Psoas muscle (tissue), 8 donors: ENCODE measurements around the gene RTKN. TPM values are rescaled to one million over a fixed set of nuclear protein-coding genes. Genes with fewer than 3 reads are reported as not detected.

Source experiments
- ATAC-seq, 4 donors: fragments of 200-7000 bp; cut with Tn5 transposase; one replicate each; pipeline ENCODE4 v1.9.1; 2020; ENCODE audit warnings: moderate library complexity in 3 of 4, mild to moderate bottlenecking in 2 of 4
- DNase-seq, 2 donors: peaks; one replicate each; pipeline ENCODE4 v3.0.0-alpha.2; 2020
- H3K27ac ChIP-seq: fragments of 200-600 bp; one replicate; pipeline ENCODE4 v1.8.0; 2022
- H3K27me3 ChIP-seq, 3 donors: fragments of 200-600 bp in 1 of 3; one replicate each; pipeline versions ENCODE4 v1.6.1 to v1.8.0; 2013 to 2022; ENCODE audit warnings: low read length in 2 of 3, mild to moderate bottlenecking in 2 of 3, moderate library complexity in 1 of 3; ENCODE audit not compliant: insufficient read depth in 3 of 3
- H3K36me3 ChIP-seq, 2 donors: fragments of 200-600 bp in 1 of 2; one replicate each; pipeline versions ENCODE4 v1.6.1 to v1.8.0; 2013 to 2022; ENCODE audit warnings: low read depth in 1 of 2, mild to moderate bottlenecking in 1 of 2, moderate library complexity in 1 of 2; ENCODE audit not compliant: insufficient read depth in 1 of 2
- H3K4me1 ChIP-seq: fragments of 200-600 bp; one replicate; pipeline ENCODE4 v1.8.0; 2022
- H3K4me3 ChIP-seq: fragments of 200-600 bp; one replicate; pipeline ENCODE4 v1.8.0; 2022; ENCODE audit warnings: mild to moderate bottlenecking
- H3K9me3 ChIP-seq: fragments of 200-600 bp; one replicate; pipeline ENCODE4 v1.8.0; 2022
- WGBS, 3 donors: extraction: QIAGEN DNeasy Blood & Tissue Kit; methylation state at CpG; one replicate each; pipeline versions ENCODE4 v1.1.6 to v1.1.7; 2013; 5-methylcytosine and 5-hydroxymethylcytosine counted together
- intact Hi-C, 2 donors: fragments of 100-400 bp; cut with DNase I; formaldehyde crosslinking; loops; one replicate each; pipeline versions ENCODE4 v1.11.0 to v1.14.2; 2022
- polyA plus RNA-seq, 3 donors: library from polyadenylated mRNA; stranded (reverse); fragments of 200-250 nt; gene quantifications; one replicate each; pipeline ENCODE4 v1.2.3, GENCODE V29; 2013
- total RNA-seq, 4 donors: library from RNA; stranded (reverse); fragmentation: NEBNext Ultra II Directional in 2 of 4; extraction: Animal tissue kit (Norgen Biotek cat#: 25700) in 2 of 4; gene quantifications; one replicate each; pipeline versions ENCODE4 v1.2.1 to v1.2.4, GENCODE V29; 2021 to 2023
- TF ChIP-seq, protein P1 (sequence below): fragments of 200-600 bp; IDR thresholded peaks from one replicate; pipeline ENCODE4 v1.8.0; 2022; ENCODE audit warnings: antibody characterized with exemption
- donor health status: healthy with polysubstance abuse.
- donor health status: DM: no; HTN: no; CAD: no; lungs with moderate emphysema.
- donor health status: Bipolar disorder and iron deficiency.
- donor health status: healthy.
- donor health status: DM: yes; HTN: yes; CAD: no.
- donor health status: DM: no; HTN: no; CAD: no.
- donor health status: DM: no; HTN: no; CAD: no.
- donor health status: DM: yes; HTN: yes; CAD: no.

Gene RTKN
- total and polyA plus RNA-seq, 7 donors = 3.1 to 18.8 (median 7.8) TPM

DNA sequence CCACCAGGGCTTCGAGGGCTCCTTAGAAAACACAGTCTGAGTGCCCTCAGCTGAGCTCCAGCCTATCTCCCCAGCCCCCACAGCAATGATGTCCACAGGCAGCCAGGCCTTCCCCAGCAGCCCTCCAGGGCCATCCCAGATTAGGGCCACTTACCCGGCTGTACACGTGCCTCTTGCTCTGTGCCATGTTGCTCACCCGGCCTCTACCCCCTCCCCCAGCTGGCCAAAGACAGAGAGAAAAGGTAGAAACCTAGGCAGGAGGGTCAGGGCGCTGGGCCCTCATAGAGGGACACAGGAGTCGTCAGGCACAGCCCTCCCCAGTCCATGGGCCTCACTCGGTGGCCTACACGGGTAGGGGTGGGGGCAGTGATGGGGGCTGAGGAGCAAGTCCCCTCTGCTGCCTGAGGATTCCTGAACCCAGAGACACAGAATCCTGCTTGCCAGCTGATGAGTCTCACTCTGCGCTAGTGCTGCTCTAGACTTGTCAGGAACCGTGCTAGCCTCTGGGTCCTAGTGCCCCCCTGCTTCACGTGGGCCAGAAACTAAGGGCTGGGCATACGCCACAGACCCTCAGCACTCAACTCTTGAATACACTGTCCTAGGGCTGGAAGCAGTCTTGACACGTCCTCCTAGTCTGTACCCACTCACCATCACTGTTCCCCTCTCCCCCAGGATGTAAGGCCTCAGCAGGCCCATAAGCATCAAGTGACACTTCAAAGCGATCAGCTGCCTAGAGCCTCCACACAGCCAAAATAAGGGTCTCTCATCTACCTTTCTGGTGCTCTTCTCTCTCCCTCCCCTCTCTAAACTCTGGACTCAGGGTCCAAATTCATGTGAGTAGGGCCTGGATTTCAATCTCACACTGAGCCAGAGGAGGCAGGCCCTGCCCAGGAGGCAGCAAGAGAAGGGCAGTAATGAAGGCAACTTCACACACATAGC, 61.6 kb downstream of the RTKN start, which contains the start of gene DCTN1:
DCTN1 (minus strand) TSS at position 461 of the 939 bp plus-strand sequence; CDS start at position 187, 274 bp downstream.
- WGBS, 3 donors = 23 to 35% (median 24%) methylated on average over 14 of the region's 14 CpGs
- DNase-seq (peak; percentile 46 to 68), ATAC-seq (peak; percentile 64 to 89 (median 82))
- H3K27me3 ChIP-seq = no peaks in the 10 kb centered on the region
- H3K4me1 ChIP-seq = peaks cover 43% of the 10 kb centered on the region
- H3K36me3 ChIP-seq = peaks cover 2 to 31% of the 10 kb centered on the region in 2 donors
- no peaks in the 10 kb centered on the region for H3K9me3 ChIP-seq
- TF ChIP-seq, protein P1, sequence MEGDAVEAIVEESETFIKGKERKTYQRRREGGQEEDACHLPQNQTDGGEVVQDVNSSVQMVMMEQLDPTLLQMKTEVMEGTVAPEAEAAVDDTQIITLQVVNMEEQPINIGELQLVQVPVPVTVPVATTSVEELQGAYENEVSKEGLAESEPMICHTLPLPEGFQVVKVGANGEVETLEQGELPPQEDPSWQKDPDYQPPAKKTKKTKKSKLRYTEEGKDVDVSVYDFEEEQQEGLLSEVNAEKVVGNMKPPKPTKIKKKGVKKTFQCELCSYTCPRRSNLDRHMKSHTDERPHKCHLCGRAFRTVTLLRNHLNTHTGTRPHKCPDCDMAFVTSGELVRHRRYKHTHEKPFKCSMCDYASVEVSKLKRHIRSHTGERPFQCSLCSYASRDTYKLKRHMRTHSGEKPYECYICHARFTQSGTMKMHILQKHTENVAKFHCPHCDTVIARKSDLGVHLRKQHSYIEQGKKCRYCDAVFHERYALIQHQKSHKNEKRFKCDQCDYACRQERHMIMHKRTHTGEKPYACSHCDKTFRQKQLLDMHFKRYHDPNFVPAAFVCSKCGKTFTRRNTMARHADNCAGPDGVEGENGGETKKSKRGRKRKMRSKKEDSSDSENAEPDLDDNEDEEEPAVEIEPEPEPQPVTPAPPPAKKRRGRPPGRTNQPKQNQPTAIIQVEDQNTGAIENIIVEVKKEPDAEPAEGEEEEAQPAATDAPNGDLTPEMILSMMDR = no peak
- H3K4me3 ChIP-seq = peak within 1 kb of the TSS; percentile 57
- H3K27ac ChIP-seq = no peak within 1 kb of the TSS
- intact Hi-C loops = loop anchor here in 1 of 2 donors (10.0 kb wide), 1 partner anchor 505 kb away; no protein-coding TSS in a partner anchor

DNA sequence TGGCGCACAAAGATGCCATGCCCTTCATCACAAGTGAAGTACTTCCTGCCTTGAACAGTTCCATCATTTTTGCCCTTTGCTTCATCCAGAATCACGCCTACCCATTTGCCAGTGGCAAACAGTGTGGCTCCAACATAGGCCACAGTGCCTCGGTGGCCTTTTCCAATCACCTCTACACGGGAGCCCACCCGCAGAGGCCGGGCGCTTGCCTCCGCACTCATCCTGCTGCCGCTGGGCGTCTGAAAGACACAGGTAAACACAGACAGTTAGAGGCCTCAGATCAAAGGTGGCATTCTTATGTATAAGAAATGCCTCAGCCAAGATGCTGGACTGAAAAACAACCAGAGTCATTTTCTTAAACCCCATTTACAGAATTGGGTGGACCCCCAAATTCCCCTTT, 63.7 kb downstream of the RTKN start:
- Histone ChIP-seq H3K27ac (no peak overlapping the region), H3K4me1 (peaks cover 35% of the 10 kb centered on the region), H3K36me3 (peaks cover 0 to 30% of the 10 kb centered on the region in 2 donors), H3K27me3 (no peaks in the 10 kb centered on the region), H3K9me3 (no peaks in the 10 kb centered on the region), H3K4me3 (no peak overlapping the region)
- intact Hi-C loops = loop anchor here in 1 of 2 donors (10.0 kb wide), 1 partner anchor 507 kb away; no protein-coding TSS in a partner anchor
- 93 to 94% (median 94%) methylated on average over 10 of the region's 10 CpGs for WGBS, 3 donors
- ATAC-seq (no peak), DNase-seq (no peak)
- TF ChIP-seq, protein P1 = no peak

DNA sequence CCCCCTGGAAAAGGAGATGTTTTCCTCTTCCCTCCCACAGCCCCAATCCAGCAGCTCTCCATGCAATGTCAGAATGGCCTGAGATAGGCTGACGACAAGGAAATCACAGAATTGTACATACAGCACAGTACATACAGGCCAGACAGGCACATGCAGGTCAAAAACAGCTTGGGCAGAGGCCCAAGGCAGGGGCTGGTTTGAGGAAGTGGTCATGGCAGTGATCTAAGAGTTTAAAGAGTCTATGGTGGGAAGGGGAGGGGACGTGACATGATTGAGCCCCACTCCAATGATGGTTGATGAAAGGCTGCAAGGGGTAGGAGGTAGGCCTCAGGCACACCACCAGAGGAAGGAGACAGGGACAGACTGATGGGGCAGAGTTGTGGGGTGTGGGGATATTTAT, 65.9 kb downstream of the RTKN start:
- WGBS, 3 donors = 90 to 96% (median 96%) methylated on average over 2 of the region's 2 CpGs
- no peaks in the 10 kb centered on the region for H3K9me3 ChIP-seq
- no peak for DNase-seq
- peaks cover 16% of the 10 kb centered on the region for H3K4me1 ChIP-seq
- no peak overlapping the region for H3K27ac ChIP-seq
- H3K36me3 ChIP-seq = peaks cover 2 to 46% of the 10 kb centered on the region in 2 donors
- intact Hi-C loops = loop anchor here in 1 of 2 donors (10.0 kb wide), 1 partner anchor 509 kb away; no protein-coding TSS in a partner anchor
- TF ChIP-seq, protein P1 = no peak
- no peaks in the 10 kb centered on the region for H3K27me3 ChIP-seq
- no peak overlapping the region for H3K4me3 ChIP-seq
- ATAC-seq = no peak

Other genes starting within 250 kb of the RTKN start
- 10 to 100 TPM; 16.6 to 76.2 (median 61.2) TPM for gene MTHFD2, start 243.3 kb downstream of the RTKN start, total RNA-seq
- gene MTHFD2, start 243.3 kb downstream of the RTKN start, polyA plus RNA-seq = 100 to 1,000 TPM in 1 of 3 donors, 10 to 100 TPM in 2; 52.1 to 112 (median 60.4) TPM
- gene SLC4A5, start 98.5 kb downstream of the RTKN start, total RNA-seq = 1 to 10 TPM in 3 of 4 donors, under 1 TPM in 1; 0.57 to 5.7 (median 2.3) TPM
- under 1 TPM; 0.27 to 0.53 (median 0.42) TPM for gene SLC4A5, start 98.5 kb downstream of the RTKN start, polyA plus RNA-seq
- 100 to 1,000 TPM in 3 of 4 donors, 10 to 100 TPM in 1; 99.0 to 131 (median 116) TPM for gene DCTN1, start 61.6 kb downstream of the RTKN start, total RNA-seq
- gene DCTN1, start 61.6 kb downstream of the RTKN start, polyA plus RNA-seq = 10 to 100 TPM; 45.6 to 61.3 (median 52.1) TPM
- gene C2orf81, start 20.3 kb downstream of the RTKN start, total RNA-seq = under 1 TPM; 0.15 to 0.46 (median 0.39) TPM
- under 1 TPM; 0.06 to 0.34 (median 0.23) TPM for gene C2orf81, start 20.3 kb downstream of the RTKN start, polyA plus RNA-seq
- 1 to 10 TPM; 1.1 to 1.6 (median 1.4) TPM for gene WDR54, start 20.2 kb downstream of the RTKN start, total RNA-seq
- gene WDR54, start 20.2 kb downstream of the RTKN start, polyA plus RNA-seq = 1 to 10 TPM in 2 of 3 donors, under 1 TPM in 1; 0.52 to 2.4 (median 2.4) TPM
- gene INO80B, start 13.2 kb upstream of the RTKN start, total RNA-seq = 10 to 100 TPM; 23.6 to 39.0 (median 28.6) TPM
- 10 to 100 TPM; 29.1 to 61.1 (median 41.7) TPM for gene INO80B, start 13.2 kb upstream of the RTKN start, polyA plus RNA-seq
- 10 to 100 TPM; 21.6 to 41.3 (median 23.4) TPM for gene WBP1, start 16.5 kb upstream of the RTKN start, total RNA-seq
- gene WBP1, start 16.5 kb upstream of the RTKN start, polyA plus RNA-seq = 10 to 100 TPM; 19.4 to 26.2 (median 24.7) TPM
- 10 to 100 TPM; 17.1 to 26.4 (median 24.2) TPM for gene MOGS, start 23.4 kb upstream of the RTKN start, total RNA-seq
- gene MOGS, start 23.4 kb upstream of the RTKN start, polyA plus RNA-seq = 10 to 100 TPM; 19.8 to 38.8 (median 25.2) TPM
- 100 to 1,000 TPM; 118 to 157 (median 138) TPM for gene MRPL53, start 30.7 kb upstream of the RTKN start, total RNA-seq
- 10 to 100 TPM; 63.7 to 90.0 (median 63.9) TPM for gene MRPL53, start 30.7 kb upstream of the RTKN start, polyA plus RNA-seq
- 1 to 10 TPM; 2.7 to 8.3 (median 4.5) TPM for gene CCDC142, start 41.1 kb upstream of the RTKN start, total RNA-seq
- gene CCDC142, start 41.1 kb upstream of the RTKN start, polyA plus RNA-seq = 1 to 10 TPM; 1.4 to 8.7 (median 2.5) TPM
- 10 to 100 TPM in 1 of 4 donors, 1 to 10 TPM in 3; 5.4 to 10.1 (median 8.4) TPM for gene TTC31, start 41.1 kb upstream of the RTKN start, total RNA-seq
- gene TTC31, start 41.1 kb upstream of the RTKN start, polyA plus RNA-seq = 10 to 100 TPM in 1 of 3 donors, 1 to 10 TPM in 2; 7.9 to 13.2 (median 9.4) TPM
- under 1 TPM in 2 of 4 donors, not detected in 2; 0.15 to 0.36 TPM for gene LBX2, start 57.7 kb upstream of the RTKN start, total RNA-seq
- gene LBX2, start 57.7 kb upstream of the RTKN start, polyA plus RNA-seq = under 1 TPM; 0.14 to 0.68 (median 0.26) TPM
- 10 to 100 TPM; 14.3 to 32.0 (median 21.5) TPM for gene PCGF1, start 65.8 kb upstream of the RTKN start, total RNA-seq
- 10 to 100 TPM; 25.6 to 60.3 (median 44.9) TPM for gene PCGF1, start 65.8 kb upstream of the RTKN start, polyA plus RNA-seq
- gene TLX2, start 72.5 kb upstream of the RTKN start, total RNA-seq = not detected
- not detected for gene TLX2, start 72.5 kb upstream of the RTKN start, polyA plus RNA-seq
- gene DQX1, start 84.3 kb upstream of the RTKN start, total RNA-seq = not detected
- under 1 TPM; 0.19 to 0.27 (median 0.27) TPM for gene DQX1, start 84.3 kb upstream of the RTKN start, polyA plus RNA-seq
- 10 to 100 TPM; 56.0 to 94.7 (median 84.6) TPM for gene AUP1, start 87.8 kb upstream of the RTKN start, total RNA-seq
- gene AUP1, start 87.8 kb upstream of the RTKN start, polyA plus RNA-seq = 100 to 1,000 TPM; 123 to 205 (median 169) TPM
- gene HTRA2, start 88.0 kb upstream of the RTKN start, total RNA-seq = 10 to 100 TPM; 23.0 to 30.9 (median 27.2) TPM
- gene HTRA2, start 88.0 kb upstream of the RTKN start, polyA plus RNA-seq = 10 to 100 TPM; 24.2 to 54.4 (median 41.8) TPM
- gene LOXL3, start 112.0 kb upstream of the RTKN start, total RNA-seq = 1 to 10 TPM in 3 of 4 donors, under 1 TPM in 1; 0.99 to 2.3 (median 1.6) TPM
- gene LOXL3, start 112.0 kb upstream of the RTKN start, polyA plus RNA-seq = under 1 TPM; 0.62 to 0.64 (median 0.64) TPM
- 1 to 10 TPM; 1.2 to 3.8 (median 2.0) TPM for gene DOK1, start 112.8 kb upstream of the RTKN start, total RNA-seq
- gene DOK1, start 112.8 kb upstream of the RTKN start, polyA plus RNA-seq = 1 to 10 TPM; 1.0 to 2.0 (median 1.1) TPM
- under 1 TPM in 1 of 4 donors, not detected in 3; 0.21 TPM for gene M1AP, start 206.4 kb upstream of the RTKN start, total RNA-seq
- gene M1AP, start 206.4 kb upstream of the RTKN start, polyA plus RNA-seq = under 1 TPM in 1 of 3 donors, not detected in 2; 0.01 TPM
- 1 to 10 TPM; 2.0 to 5.7 (median 2.5) TPM for gene SEMA4F, start 212.3 kb upstream of the RTKN start, total RNA-seq
- 1 to 10 TPM in 1 of 3 donors, under 1 TPM in 2; 0.59 to 1.5 (median 0.72) TPM for gene SEMA4F, start 212.3 kb upstream of the RTKN start, polyA plus RNA-seq